OCI-LY1 (cell line): ENCODE data around the gene NALF2.

Experiments
- H2AFZ ChIP-seq: fragments of 200-600 bp; sonication (generic), shearing (Covaris generic); 2 replicates; pipeline ENCODE4 v1.6.0; 2014; ENCODE audit warnings: antibody characterized with exemption, mild to moderate bottlenecking, low read length
- H3F3A ChIP-seq: fragments of 200-600 bp; sonication (generic), shearing (Covaris generic); 2 replicates; pipeline ENCODE4 v1.6.0; 2014; ENCODE audit warnings: mild to moderate bottlenecking, antibody characterized with exemption, low read length, moderate library complexity; ENCODE audit not compliant: insufficient read depth
- H3K27ac ChIP-seq: fragments of 200-600 bp; sonication (generic); 2 replicates; pipeline ENCODE4 v1.5.1; 2014; ENCODE audit warnings: low read length, mixed run types, mild to moderate bottlenecking, low read depth; ENCODE audit not compliant: poor library complexity, severe bottlenecking
- H3K27me3 ChIP-seq: fragments of 200-600 bp; sonication (generic); 2 replicates; pipeline ENCODE4 v1.6.0; 2014; ENCODE audit warnings: antibody characterized with exemption, mild to moderate bottlenecking, low read length, moderate library complexity; ENCODE audit not compliant: insufficient read depth
- H3K36me3 ChIP-seq: fragments of 200-600 bp; sonication (generic); 2 replicates; pipeline ENCODE4 v1.6.1; 2014; ENCODE audit warnings: mild to moderate bottlenecking, antibody characterized with exemption, low read length, moderate library complexity, mixed read lengths; ENCODE audit not compliant: insufficient read depth
- H3K4me1 ChIP-seq: fragments of 200-600 bp; sonication (generic); 2 replicates; pipeline ENCODE4 v1.5.1; 2014; ENCODE audit warnings: mild to moderate bottlenecking, low read length, moderate library complexity; ENCODE audit not compliant: insufficient read depth, severe bottlenecking
- H3K4me2 ChIP-seq: fragments of 200-600 bp; sonication (generic), shearing (Covaris generic); 2 replicates; pipeline ENCODE4 v1.6.1; 2014; ENCODE audit warnings: low read length
- H3K4me3 ChIP-seq: fragments of 200-600 bp; sonication (generic); 2 replicates; pipeline ENCODE4 v1.5.1; 2014; ENCODE audit warnings: low read length, low read depth, mild to moderate bottlenecking, mixed read lengths; ENCODE audit not compliant: poor library complexity, severe bottlenecking
- H3K79me2 ChIP-seq: fragments of 200-600 bp; shearing (Covaris generic); 2 replicates; pipeline ENCODE4 v1.6.1; 2016; ENCODE audit warnings: mixed run types, low read length, mixed read lengths; ENCODE audit not compliant: insufficient read depth
- H3K9ac ChIP-seq: fragments of 200-600 bp; sonication (generic), shearing (Covaris generic); 2 replicates; pipeline ENCODE4 v1.6.1; 2014; ENCODE audit warnings: mild to moderate bottlenecking, low read length, mixed read lengths
- H3K9me2 ChIP-seq: fragments of 200-600 bp; sonication (generic), shearing (Covaris generic); 2 replicates; pipeline ENCODE4 v1.6.1; 2014; ENCODE audit warnings: low read depth, mild to moderate bottlenecking, low read length, mixed read lengths
- H3K9me3 ChIP-seq: fragments of 200-600 bp; shearing (Covaris generic); 2 replicates; pipeline ENCODE4 v1.6.1; 2014; ENCODE audit warnings: low read length, mixed read lengths
- H4K20me1 ChIP-seq: fragments of 200-600 bp; sonication (generic), shearing (Covaris generic); 2 replicates; pipeline ENCODE4 v1.6.0; 2016; ENCODE audit warnings: mild to moderate bottlenecking, low read length; ENCODE audit not compliant: insufficient read depth
- EZH2 ChIP-seq: fragments of 200-600 bp; sonication (generic), shearing (Covaris generic); IDR thresholded peaks from 2 replicates; pipeline ENCODE4 v1.8.0; 2017; ENCODE audit warnings: borderline replicate concordance, mixed run types, mild to moderate bottlenecking, antibody characterized with exemption, low read length, moderate library complexity, mixed read lengths
- TF ChIP-seq, protein P1 (sequence below): fragments of 200-600 bp; sonication (generic), shearing (Covaris generic); IDR thresholded peaks from 2 replicates; pipeline ENCODE4 v1.5.1; 2017; ENCODE audit warnings: mild to moderate bottlenecking, antibody characterized with exemption, low read length, moderate library complexity, mixed read lengths

NALF2 gene

DNA sequence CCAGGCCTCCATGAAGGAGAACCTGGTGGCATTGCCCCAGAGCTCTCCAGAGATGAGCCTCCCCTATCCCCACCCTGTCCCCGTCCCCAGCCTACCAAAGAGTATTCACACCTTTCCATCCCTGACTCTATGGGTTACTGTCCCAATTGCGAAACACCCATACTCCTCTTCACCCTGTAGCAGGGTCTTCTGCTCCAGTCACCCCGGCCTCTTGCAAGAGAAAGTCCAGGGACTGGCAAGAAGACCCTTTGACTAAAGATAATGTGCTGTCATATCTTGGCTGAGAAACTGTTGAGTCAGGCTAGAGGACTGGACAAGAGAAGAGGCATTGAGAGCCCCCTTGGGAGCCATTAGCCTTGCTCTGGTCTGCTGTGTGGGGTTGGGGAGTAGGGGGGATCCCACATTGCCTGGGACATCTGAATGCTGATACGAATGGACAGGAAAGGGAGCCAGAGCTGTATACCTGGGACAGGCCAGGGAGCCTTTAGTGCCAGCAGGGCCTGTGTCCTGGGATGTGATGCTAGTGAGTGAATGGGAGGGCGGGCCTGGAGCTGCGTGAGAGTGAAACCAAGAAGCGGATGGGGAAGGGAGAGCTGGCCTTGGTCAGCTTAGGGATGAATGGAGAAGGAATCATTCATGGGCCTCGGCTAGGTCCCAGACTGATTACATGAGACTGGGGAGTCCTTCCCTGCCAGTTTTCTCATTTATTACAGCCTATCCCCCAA lies 27.1 kb downstream of the NALF2 start:
- no peaks in the 10 kb centered on the region for H4K20me1 ChIP-seq
- H3K9me3 ChIP-seq = no peaks in the 10 kb centered on the region
- no peak overlapping the region for H2AFZ ChIP-seq
- no peak overlapping the region for H3K4me2 ChIP-seq
- H3K79me2 ChIP-seq = no peaks in the 10 kb centered on the region
- no peaks in the 10 kb centered on the region for H3K36me3 ChIP-seq
- no peaks in the 10 kb centered on the region for H3K27me3 ChIP-seq
- TF ChIP-seq EZH2 = no peak
- TF ChIP-seq, protein P1, sequence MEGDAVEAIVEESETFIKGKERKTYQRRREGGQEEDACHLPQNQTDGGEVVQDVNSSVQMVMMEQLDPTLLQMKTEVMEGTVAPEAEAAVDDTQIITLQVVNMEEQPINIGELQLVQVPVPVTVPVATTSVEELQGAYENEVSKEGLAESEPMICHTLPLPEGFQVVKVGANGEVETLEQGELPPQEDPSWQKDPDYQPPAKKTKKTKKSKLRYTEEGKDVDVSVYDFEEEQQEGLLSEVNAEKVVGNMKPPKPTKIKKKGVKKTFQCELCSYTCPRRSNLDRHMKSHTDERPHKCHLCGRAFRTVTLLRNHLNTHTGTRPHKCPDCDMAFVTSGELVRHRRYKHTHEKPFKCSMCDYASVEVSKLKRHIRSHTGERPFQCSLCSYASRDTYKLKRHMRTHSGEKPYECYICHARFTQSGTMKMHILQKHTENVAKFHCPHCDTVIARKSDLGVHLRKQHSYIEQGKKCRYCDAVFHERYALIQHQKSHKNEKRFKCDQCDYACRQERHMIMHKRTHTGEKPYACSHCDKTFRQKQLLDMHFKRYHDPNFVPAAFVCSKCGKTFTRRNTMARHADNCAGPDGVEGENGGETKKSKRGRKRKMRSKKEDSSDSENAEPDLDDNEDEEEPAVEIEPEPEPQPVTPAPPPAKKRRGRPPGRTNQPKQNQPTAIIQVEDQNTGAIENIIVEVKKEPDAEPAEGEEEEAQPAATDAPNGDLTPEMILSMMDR = no peak
- H3K9me2 ChIP-seq = no peaks in the 10 kb centered on the region
- H3F3A ChIP-seq = no peaks in the 10 kb centered on the region
- H3K4me1 ChIP-seq = no peaks in the 10 kb centered on the region
- H3K27ac ChIP-seq = no peak overlapping the region
- H3K9ac ChIP-seq = no peak overlapping the region
- H3K4me3 ChIP-seq = no peak overlapping the region

DNA sequence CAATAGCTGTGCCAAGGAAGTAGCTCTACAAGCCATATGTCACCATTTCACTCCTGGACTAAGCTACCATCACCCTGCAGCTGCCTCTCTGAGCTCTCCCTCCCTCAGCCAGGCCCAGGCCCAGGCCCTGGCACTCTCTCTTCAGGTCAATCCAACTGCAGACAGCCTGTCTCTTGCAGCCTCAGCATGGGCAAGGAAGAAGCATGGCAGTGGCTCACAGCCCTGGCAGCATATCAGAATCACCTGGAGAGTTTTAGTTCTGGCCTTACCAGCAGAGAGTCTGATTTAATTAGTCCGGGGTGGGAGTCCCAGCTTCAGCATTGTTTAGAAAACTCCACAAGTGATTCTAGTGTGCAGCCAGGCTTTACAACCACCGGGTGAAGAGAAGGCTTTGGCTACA lies 31.5 kb downstream of the NALF2 start:
- Histone ChIP-seq H4K20me1 (no peaks in the 10 kb centered on the region), H3K4me1 (no peaks in the 10 kb centered on the region), H3F3A (no peaks in the 10 kb centered on the region), H3K79me2 (no peaks in the 10 kb centered on the region), H3K27me3 (no peaks in the 10 kb centered on the region), H3K9me3 (no peaks in the 10 kb centered on the region), H2AFZ (no peak overlapping the region), H3K36me3 (no peaks in the 10 kb centered on the region), H3K27ac (no peak overlapping the region), H3K4me2 (no peak overlapping the region), H3K9ac (no peak overlapping the region), H3K9me2 (no peaks in the 10 kb centered on the region), H3K4me3 (no peak overlapping the region)
- no peak for TF ChIP-seq EZH2
- TF ChIP-seq, protein P1 = no peak

GRCh38 chrX:69538321-69538876 lies 34.3 kb downstream of the NALF2 start:
- TF ChIP-seq, protein P1 = peak; percentile 32; the same call in 1 of the 2 replicates
- TF ChIP-seq EZH2 = no peak
- Histone ChIP-seq H3K9ac (no peak overlapping the region), H3K4me2 (no peak overlapping the region), H4K20me1 (no peaks in the 10 kb centered on the region), H2AFZ (no peak overlapping the region), H3K9me2 (no peaks in the 10 kb centered on the region), H3K27me3 (no peaks in the 10 kb centered on the region), H3F3A (no peaks in the 10 kb centered on the region), H3K36me3 (no peaks in the 10 kb centered on the region), H3K79me2 (no peaks in the 10 kb centered on the region), H3K4me1 (no peaks in the 10 kb centered on the region), H3K9me3 (no peaks in the 10 kb centered on the region), H3K4me3 (no peak overlapping the region), H3K27ac (no peak overlapping the region)
